ENCODE results near the gene CLEC16A. TPM values are rescaled to one million over a fixed set of nuclear protein-coding genes. Genes with fewer than 3 reads are reported as not detected.
A peak's percentile ranks its signal among the peaks of the same experiment; 100 is the strongest.

The CLEC16A gene
- total and polyA plus RNA-seq, 2 donors (not counting 1 experiment from before 2014, with no cell fraction given), result 21.9 to 79.5 TPM

DNA sequence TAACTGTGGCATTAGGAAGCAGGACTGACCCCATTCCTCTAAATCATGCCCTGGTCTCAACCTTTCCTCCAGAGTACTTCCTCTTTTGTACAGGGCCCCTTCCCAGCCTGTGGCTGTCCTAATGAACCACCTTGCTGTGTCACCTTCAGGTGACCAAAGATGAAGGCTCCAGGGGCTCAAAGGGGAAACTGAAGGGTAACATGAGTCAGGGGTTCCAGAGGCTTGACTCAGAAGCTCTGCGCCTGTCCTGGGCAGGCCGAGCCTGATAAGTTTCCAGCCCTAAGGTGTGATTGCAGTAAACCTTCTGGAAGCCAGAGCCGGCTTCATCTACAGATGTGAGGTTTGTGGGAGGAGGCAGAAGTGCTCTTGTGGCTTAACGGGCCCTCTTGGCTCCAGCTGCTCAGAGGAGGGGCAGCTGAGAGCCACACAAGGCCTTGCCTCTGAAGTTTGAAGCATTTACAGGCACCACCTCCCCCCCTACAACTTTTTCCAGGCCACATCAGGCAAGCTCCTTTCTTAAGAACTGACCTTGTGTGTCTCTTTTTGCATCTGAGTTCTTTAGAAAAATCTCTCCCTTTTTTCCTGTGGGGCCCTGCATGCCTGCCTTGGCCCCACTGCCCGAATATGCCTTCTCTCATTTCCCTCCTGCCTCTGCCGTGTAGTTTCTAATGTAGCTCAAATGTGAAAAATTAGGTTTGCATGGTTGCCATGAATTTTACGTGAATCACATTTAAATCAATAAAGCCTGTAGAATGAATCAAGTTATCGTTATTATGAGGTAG lies 149.9 kb downstream of the CLEC16A start:
- WGBS (ENCODE audit: insufficient coverage), result 0% methylated on average over 4 of the region's 8 CpGs
- H3K4me3 ChIP-seq (ENCODE audit: control extremely low read depth in 1 of 5, extremely low read depth in 1 of 5, insufficient read depth in 1 of 5, low read depth in 2 of 5, low read length in 4 of 5), result no peak overlapping the region
- POLR2A ChIA-PET, result interaction anchor here (0.7 to 3.7 kb wide), 3 partner anchors 14 to 234 kb away, joined by 3 to 15 read pairs (median 11); no protein-coding TSS in a partner anchor

More for the DNA sequence above, 149.9 kb downstream of the CLEC16A start:
- H3K27ac Mint-ChIP-seq, result peak overlapping the region; percentile 92
- CTCF ChIA-PET, result interaction anchor here (1.5 to 2.2 kb wide), 5 partner anchors 14 to 262 kb away, joined by 4 to 9 read pairs (median 5); partner anchors contain the start of gene SOCS1
- peaks cover 3% of the 10 kb centered on the region for H3K79me2 ChIP-seq (ENCODE audit: control insufficient read depth, insufficient read depth, low read length)
- H3K27me3 ChIP-seq (replicated peaks in 1 of 4; ENCODE audit: control extremely low read depth in 1 of 4, control insufficient read depth in 3 of 4, insufficient read depth in 4 of 4, low read length in 3 of 4), result no peaks in the 10 kb centered on the region
- ATAC-seq (ENCODE audit: low read depth) (peak; percentile 62), DNase-seq (peak; percentile 54)
- H3K36me3 ChIP-seq (replicated peaks in 1 of 2; ENCODE audit: control extremely low read depth in 1 of 2, control insufficient read depth in 1 of 2, extremely low read depth in 1 of 2, insufficient read depth in 2 of 2, low read length in 1 of 2), result peaks cover 3 to 27% of the 10 kb centered on the region in 2 experiments
- H3K9me3 ChIP-seq (ENCODE audit: control extremely low read depth in 1 of 3, control insufficient read depth in 2 of 3, insufficient read depth in 1 of 3, low read length in 2 of 3), result no peaks in the 10 kb centered on the region
- no peaks in the 10 kb centered on the region for H3K27me3 Mint-ChIP-seq
- H3K4me1 Mint-ChIP-seq, result peaks cover 38% of the 10 kb centered on the region
- H3K9me3 Mint-ChIP-seq (ENCODE audit: insufficient read depth), result no peaks in the 10 kb centered on the region
- peak overlapping the region; percentile 48 to 54 for H3K27ac ChIP-seq (ENCODE audit: low read length in 2 of 2)
- H3K4me1 ChIP-seq (ENCODE audit: control insufficient read depth in 2 of 2, insufficient read depth in 2 of 2, low read length in 2 of 2), result peaks cover 27 to 33% of the 10 kb centered on the region in 2 donors
- peak overlapping the region; percentile 7 for H3K9ac ChIP-seq (ENCODE audit: low read length)
- H3K4me3 Mint-ChIP-seq, result peak overlapping the region; percentile 67
- peak overlapping the region; percentile 41 for H3K4me2 ChIP-seq (replicated peaks; ENCODE audit: low read depth, low read length, poor library complexity, severe bottlenecking)
- no peak overlapping the region for H2AFZ ChIP-seq (ENCODE audit: insufficient read depth, low read depth, low read length, poor library complexity, severe bottlenecking)
- TF ChIP-seq, protein P1, sequence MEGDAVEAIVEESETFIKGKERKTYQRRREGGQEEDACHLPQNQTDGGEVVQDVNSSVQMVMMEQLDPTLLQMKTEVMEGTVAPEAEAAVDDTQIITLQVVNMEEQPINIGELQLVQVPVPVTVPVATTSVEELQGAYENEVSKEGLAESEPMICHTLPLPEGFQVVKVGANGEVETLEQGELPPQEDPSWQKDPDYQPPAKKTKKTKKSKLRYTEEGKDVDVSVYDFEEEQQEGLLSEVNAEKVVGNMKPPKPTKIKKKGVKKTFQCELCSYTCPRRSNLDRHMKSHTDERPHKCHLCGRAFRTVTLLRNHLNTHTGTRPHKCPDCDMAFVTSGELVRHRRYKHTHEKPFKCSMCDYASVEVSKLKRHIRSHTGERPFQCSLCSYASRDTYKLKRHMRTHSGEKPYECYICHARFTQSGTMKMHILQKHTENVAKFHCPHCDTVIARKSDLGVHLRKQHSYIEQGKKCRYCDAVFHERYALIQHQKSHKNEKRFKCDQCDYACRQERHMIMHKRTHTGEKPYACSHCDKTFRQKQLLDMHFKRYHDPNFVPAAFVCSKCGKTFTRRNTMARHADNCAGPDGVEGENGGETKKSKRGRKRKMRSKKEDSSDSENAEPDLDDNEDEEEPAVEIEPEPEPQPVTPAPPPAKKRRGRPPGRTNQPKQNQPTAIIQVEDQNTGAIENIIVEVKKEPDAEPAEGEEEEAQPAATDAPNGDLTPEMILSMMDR (IDR thresholded peaks at IDR 0.05), result no peak
- no peak for TF ChIP-seq EZH2 (IDR thresholded peaks at IDR 0.05; ENCODE audit: borderline replicate concordance, insufficient read depth, low read depth, low read length, poor library complexity, severe bottlenecking)
- H4K20me1 ChIP-seq (ENCODE audit: control insufficient read depth, insufficient read depth, low read length, poor library complexity, severe bottlenecking), result no peaks in the 10 kb centered on the region
- intact Hi-C loops (cut with micrococcal nuclease), result loop anchor here (1.0 to 2.0 kb wide), 3 partner anchors 11 to 129 kb away; no protein-coding TSS in a partner anchor
